Amniotic stem cell (primary cell): ENCODE results near the gene KCNS1.
"Not testable (repeated sequence)": the region's sequence is repeated elsewhere in the genome, so short reads cannot be mapped to it uniquely, and the experiment has no call there.

ENCODE experiments used
- DNase-seq: peaks from one replicate; lab custom pipeline; 2025; lab: John Stamatoyannopoulos, UW

Gene KCNS1

GRCh38 chr20:45073221-45073620 lies 27.7 kb downstream of the KCNS1 start:
- DNase-seq: no peak

DNA sequence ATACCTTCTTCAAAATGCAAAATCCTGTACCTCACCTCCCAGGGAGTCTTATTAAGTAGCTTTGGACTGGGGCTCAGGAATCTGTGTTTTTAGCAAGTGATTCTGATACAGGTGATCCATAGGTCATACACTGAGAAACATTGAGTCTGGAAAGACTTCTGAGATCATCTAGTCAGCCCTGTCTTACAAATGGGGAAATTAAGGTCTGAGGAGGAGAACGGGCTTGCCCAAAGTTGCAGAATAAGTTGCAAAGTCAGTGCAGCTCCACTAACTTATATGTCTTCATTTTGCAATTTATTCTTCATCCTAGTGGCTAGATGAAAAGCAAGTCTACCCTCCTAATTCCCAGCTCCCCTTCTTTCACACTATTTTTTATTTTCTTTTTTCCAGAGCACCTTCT lies 28.9 kb downstream of the KCNS1 start:
- no peak for DNase-seq

GRCh38 chr20:45070932-45071632 lies 29.8 kb downstream of the KCNS1 start:
- no peak for DNase-seq

- DNase-seq: no peak
Measured at GRCh38 chr20:45069261-45069660, 31.7 kb downstream of the KCNS1 start.

- DNase-seq: no peak
Measured at GRCh38 chr20:45067558-45067957, 33.4 kb downstream of the KCNS1 start.

GRCh38 chr20:45067087-45067486 lies 33.8 kb downstream of the KCNS1 start:
- DNase-seq: no peak

GRCh38 chr20:45066372-45066771 lies 34.6 kb downstream of the KCNS1 start:
- DNase-seq: no peak

DNA sequence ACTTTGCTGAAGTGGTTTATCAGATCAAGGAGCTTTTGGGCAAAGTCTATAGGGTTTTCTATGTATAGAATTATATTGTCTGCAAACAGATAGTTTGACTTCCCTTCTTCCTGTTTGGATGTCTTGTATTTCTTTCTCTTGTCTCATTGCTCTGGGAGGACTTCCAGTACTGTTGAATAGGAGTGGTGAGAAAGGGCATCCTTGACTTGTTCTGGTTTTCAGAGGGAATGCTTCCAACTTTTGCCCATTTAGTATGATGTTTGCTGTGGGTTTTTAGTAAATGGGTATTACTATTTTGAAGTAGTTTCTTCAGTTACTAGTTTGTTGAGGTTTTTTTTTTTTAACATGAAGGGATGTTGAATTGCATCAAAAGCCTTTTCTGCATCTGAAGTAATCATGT lies 36.1 kb downstream of the KCNS1 start:
- DNase-seq: no peak

DNA sequence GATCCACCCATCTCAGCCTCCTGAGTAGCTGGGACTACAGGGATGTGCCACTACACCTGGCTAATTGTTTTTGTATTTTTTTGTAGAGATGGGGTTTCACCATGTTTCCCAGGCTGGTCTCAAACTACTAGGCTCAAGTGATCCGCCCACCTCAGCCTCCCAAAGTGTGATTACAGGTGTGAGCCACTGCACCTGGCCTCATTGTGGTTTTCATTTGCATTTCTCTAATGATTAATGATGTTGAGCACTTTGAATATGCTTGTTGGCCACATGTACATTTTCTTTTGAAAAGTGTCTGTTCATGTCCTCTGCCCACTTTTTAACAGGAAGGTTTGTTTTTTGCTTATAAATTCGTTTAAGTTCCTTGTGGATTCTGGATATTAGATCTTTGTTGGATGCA lies 37.8 kb downstream of the KCNS1 start:
- not testable (repeated sequence) for DNase-seq

DNA sequence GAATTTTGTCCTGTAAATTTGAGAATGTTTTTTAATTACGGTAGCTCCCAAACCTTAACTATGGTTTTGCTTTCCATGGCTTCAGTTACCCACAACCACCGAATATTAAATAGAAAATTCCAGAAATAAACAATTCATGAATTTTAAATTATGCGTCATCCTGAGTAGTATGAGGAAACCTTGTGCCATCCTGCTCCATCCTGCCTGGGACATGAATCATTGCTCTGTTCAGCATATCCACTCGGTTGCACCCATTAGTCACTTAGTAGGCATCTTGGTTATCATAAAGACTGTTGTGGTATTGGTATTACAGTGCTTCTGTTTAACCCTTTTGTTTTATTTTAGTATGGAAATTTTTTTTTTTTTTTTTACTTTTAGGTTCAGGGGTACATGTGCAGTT lies 39.7 kb downstream of the KCNS1 start:
- peak; percentile 73 for DNase-seq

DNA sequence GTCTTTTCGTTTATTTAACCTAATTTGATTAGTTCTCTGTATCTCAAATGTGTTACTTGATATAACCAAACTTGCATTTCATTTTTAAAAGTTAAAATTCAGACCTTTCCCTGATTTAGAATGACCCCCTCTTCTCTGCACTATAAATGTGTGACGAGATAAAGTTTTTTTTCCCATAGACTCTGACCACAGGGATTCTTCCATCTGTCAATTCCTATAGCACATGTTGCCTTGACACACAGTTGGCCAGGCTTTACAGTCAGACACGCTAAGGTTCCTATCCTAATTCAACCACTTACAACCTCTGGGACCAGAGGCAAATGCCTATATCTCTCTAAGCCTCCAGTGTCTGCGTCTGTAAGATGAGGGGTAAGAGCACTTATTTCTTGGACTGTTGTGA lies 40.6 kb downstream of the KCNS1 start:
- no peak for DNase-seq

DNA sequence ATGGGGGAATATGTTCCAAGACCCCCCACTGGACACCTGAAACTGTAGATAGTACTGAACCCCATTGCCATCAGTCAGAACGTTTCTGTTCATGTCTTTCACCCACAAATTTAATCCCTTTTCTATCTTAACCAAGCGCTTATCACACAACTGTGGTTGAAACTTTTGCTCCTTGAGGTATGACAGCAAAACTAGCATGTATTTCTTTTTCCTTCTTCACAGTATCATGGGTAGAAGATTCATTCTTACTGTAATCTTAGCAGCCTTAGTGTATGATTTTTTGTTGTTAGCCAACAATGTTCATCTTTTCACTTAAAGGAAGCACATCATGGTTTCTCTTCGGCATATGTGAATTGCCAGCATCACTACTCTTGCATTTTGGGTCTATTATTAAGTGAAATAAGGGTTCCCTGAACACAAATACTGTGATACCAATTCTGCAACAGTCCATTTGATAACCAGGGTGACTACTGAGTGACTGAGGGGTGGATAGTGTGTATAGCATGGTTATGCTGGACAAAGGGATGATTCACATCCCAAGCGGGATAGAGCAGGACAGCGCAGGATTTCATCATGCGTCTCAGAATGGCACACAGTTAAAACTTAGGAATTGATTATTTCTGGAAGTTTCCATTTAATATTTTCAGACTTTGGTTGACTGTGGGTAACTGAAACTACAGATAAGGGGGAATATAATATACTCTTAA lies 41.8 kb downstream of the KCNS1 start:
- DNase-seq: no peak

DNA sequence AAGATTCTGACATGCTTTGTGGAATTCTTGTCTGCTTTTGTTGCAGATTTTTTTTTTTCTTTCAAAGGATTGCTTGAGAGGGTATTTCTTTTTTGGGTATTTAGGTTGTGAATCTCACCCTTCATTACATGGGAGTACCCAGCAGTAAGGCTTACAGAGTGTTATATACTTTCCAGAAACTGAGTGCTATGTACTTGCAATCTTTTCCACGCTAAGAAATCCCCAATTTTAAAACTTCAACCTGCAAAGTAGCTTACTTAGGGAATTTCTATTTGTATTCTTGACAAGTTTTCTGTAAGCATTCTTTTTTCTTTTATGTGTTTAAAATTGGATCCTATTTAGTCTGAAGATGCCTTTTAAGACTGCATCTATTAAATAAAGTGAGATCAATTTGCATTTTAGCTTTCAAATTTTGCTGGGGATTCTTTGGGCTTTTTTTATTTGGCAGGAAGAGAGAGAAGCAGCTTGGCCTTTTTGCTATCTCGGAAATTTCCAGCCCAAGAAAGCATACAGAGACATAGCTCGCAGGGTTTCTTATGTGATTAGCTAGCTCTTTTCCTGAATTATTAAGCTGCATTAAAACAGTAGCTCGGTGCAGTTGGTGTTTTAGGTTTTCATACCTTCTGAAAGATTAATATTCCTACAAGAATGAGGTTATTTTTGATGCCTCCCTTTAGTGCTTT lies 42.6 kb downstream of the KCNS1 start:
- DNase-seq: no peak

GRCh38 chr20:45056473-45057173 lies 44.3 kb downstream of the KCNS1 start:
- no peak for DNase-seq

DNA sequence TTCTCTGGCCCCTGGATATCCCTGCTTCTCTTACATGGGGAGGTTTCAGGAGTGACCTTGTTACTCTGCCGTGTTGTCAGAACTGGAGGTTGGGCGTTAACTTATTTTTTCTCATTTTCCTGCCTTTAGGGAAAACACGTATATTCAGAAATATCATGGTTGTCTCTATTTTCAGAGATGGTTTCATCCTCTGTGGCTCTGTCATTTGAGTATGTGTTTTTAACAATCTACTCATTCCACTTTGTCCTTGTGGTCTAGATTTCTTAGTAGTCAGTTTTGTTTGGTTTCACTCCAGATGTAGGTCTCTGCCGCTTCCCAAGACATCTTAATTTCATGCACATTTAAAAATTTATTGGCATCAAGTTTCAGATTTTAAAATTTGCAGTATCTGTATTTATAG lies 45.9 kb downstream of the KCNS1 start:
- no peak for DNase-seq

DNA sequence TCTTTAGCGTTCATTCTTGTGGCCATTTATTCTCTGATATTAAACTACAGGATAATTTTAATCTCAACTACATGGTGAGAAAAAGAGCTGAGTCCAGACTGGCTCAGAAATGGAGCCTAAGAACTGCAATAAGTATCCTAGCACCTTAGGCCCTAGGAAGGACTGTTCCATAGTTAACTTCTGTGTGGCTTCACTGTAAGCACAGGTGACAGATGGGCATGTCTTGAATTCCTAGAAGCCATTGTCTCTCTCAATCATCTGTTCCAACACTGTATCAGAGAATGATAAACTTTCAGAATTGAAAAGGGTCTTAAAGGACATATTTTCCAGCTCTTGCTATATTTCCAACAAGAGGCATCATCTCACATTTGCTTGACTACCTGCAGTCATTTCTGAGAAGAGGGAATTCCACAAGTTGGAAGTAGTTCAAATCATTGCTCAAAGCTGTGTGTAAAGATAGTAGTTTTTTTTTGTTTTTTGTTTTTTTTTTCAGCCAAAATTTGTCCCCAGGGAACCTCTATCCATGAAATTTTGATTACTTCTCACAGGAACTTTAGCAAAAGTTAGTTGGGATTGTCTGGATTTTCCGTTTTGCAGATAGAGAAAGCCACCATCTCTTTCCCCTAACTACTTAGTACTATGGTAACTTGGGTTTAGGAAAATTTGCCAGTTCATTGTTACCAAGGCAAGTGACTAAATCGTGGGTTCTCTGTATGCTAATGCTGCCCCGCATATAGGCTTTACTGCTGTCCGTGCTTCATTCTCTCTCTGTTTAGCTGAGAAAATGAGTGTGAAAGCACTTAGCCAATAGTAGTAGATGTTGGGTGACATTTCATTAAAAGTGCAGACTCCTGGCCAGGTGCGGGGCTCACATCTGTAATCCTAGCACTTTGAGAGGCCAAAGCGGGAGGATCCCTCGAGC lies 47.2 kb downstream of the KCNS1 start:
- DNase-seq: no peak

- DNase-seq: no peak
Measured at GRCh38 chr20:45052698-45053429, 48.1 kb downstream of the KCNS1 start.

DNA sequence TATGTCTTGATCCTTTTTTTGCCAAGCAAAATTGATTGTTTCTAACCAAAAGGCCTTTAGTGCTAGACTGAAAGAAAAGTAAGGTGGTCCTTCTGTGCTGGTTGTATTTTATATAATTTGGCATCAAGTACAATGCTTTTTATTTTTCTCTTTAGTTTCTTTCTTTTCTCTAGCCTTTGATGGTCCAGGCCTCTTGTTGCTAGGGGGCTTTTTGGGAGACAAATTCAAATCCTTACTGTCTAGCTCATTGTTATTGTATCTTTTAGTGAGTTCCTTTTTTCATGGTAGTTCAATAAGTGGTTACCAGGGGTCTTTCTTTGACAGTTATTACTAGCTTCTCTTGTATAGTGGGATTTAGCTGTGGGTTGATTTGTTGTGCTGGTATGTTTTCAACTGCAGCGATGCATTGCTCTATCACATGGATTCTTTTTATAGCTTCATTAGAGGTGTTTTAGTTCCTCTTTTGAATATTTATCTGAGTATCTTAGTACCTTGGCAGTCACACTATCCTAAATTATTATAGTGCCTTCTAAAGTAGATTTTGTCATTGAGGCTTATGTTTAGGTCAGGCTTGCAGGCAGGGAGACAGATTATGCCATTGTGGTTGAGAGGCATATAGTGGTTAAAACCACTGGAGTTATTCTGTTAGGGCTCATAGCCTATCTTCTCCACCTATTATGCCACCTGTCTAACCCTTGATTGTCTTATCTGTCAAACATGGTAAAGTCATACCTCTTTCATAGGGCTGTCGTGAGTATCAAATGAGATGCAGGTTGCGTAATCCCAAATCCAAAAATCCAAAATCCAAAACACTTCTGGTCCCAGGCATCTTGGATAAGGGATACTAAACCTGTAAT lies 49.5 kb downstream of the KCNS1 start:
- DNase-seq: no peak

GRCh38 chr20:45049904-45050471 lies 50.9 kb downstream of the KCNS1 start:
- DNase-seq: no peak

DNA sequence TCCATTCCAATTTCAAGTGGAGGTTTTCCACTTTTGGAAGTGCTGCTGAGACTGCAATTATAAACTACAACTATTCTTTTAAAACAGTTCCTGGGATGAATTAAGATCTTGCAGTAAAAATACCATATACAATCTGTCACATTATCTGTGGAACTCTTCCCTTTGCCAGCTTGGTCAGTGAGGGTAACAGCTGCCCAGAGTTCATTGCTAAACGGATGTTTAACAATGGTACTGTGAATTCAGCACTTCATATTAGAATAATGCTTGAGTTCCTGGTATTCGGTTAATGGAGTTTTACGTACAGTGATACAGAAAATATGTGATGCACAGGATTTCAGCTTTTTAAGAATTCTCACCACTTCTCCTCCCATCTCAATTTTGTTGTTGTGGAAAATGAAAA lies 51.5 kb downstream of the KCNS1 start:
- DNase-seq: no peak
